Gastroesophageal sphincter (tissue), 4 donors: ENCODE results near the gene PLEKHA3. TPM values are rescaled to one million over a fixed set of nuclear protein-coding genes. Genes with fewer than 3 reads are reported as not detected.

Experiments
- ATAC-seq: fragments of 150-250 bp; one replicate; pipeline ENCODE4 v1.9.1; 2016; ENCODE audit warnings: mild to moderate bottlenecking, moderate library complexity
- H3K27ac ChIP-seq, 4 donors: fragments of 200-600 bp; sonication (generic) in 3 of 4; 1 replicate in 3 of 4; 2 replicates in 1 of 4; pipeline ENCODE4 v1.5.1; 2016 to 2019
- H3K27me3 ChIP-seq: fragments of 200-600 bp; sonication (generic); one replicate; pipeline ENCODE4 v1.5.1; 2019
- H3K36me3 ChIP-seq, 2 donors: fragments of 200-600 bp; sonication (generic); one replicate each; pipeline ENCODE4 v1.5.1; 2019; ENCODE audit warnings: control low read depth in 1 of 2
- H3K4me1 ChIP-seq, 3 donors: fragments of 200-600 bp; sonication (generic); 1 replicate in 2 of 3; 2 replicates in 1 of 3; pipeline ENCODE4 v1.5.1; 2016 to 2019; ENCODE audit warnings: control low read depth in 2 of 3
- H3K4me3 ChIP-seq, 2 donors: fragments of 200-600 bp; sonication (generic); one replicate each; pipeline ENCODE4 v1.5.1; 2019; ENCODE audit warnings: mild to moderate bottlenecking in 1 of 2, moderate library complexity in 1 of 2
- H3K9me3 ChIP-seq, 3 donors: fragments of 200-600 bp; sonication (generic); one replicate each; pipeline ENCODE4 v1.5.1; 2017 to 2019; ENCODE audit warnings: control low read depth in 2 of 3
- EP300 ChIP-seq: sonication (generic); formaldehyde crosslinking; IDR thresholded peaks from one replicate; pipeline ENCODE4 v1.6.1; 2017; ENCODE audit warnings: antibody characterized with exemption, mild to moderate bottlenecking
- POLR2A ChIP-seq, 2 donors: fragments of 450-650 bp; IDR thresholded peaks; one replicate each; pipeline ENCODE4 v1.6.1; 2017; ENCODE audit warnings: antibody characterized with exemption in 2 of 2, mild to moderate bottlenecking in 2 of 2, moderate library complexity in 1 of 2
- POLR2AphosphoS5 ChIP-seq: sonication (generic); formaldehyde crosslinking; IDR thresholded peaks from one replicate; pipeline ENCODE4 v1.6.1; 2017; ENCODE audit warnings: antibody characterized with exemption
- WGBS, 2 donors: methylation state at CpG; one replicate each; pipeline ENCODE4 v1.1.5; 2018; ENCODE audit warnings: low coverage in 1 of 2; 5-methylcytosine and 5-hydroxymethylcytosine counted together
- total RNA-seq, 4 donors: library from RNA; depleted of rRNA; stranded (reverse); fragments of >200 nt; gene quantifications; one replicate each; pipeline ENCODE4 v1.1.0, GENCODE V29; 2016
- TF ChIP-seq, protein P1 (sequence below), 4 experiments: fragments of 200-600 bp in 2 of 4; fragments of 450-650 bp in 2 of 4; sonication (generic) in 1 of 4; IDR thresholded peaks; one replicate each; pipeline ENCODE4 v1.5.1; 2017 to 2019; ENCODE audit warnings: antibody characterized with exemption in 4 of 4, mild to moderate bottlenecking in 2 of 4, moderate library complexity in 2 of 4

PLEKHA3 gene
- total RNA-seq, 4 donors from 2014 or later: 21.4 to 35.6 (median 31.8) TPM

- H3K36me3 ChIP-seq: peaks cover 25 to 99% of the 10 kb centered on the region in 2 donors
- TF ChIP-seq EP300 (no peak), POLR2AphosphoS5 (no peak), POLR2A (IDR thresholded peaks at IDR 0.05) (no peak)
- TF ChIP-seq, protein P1, sequence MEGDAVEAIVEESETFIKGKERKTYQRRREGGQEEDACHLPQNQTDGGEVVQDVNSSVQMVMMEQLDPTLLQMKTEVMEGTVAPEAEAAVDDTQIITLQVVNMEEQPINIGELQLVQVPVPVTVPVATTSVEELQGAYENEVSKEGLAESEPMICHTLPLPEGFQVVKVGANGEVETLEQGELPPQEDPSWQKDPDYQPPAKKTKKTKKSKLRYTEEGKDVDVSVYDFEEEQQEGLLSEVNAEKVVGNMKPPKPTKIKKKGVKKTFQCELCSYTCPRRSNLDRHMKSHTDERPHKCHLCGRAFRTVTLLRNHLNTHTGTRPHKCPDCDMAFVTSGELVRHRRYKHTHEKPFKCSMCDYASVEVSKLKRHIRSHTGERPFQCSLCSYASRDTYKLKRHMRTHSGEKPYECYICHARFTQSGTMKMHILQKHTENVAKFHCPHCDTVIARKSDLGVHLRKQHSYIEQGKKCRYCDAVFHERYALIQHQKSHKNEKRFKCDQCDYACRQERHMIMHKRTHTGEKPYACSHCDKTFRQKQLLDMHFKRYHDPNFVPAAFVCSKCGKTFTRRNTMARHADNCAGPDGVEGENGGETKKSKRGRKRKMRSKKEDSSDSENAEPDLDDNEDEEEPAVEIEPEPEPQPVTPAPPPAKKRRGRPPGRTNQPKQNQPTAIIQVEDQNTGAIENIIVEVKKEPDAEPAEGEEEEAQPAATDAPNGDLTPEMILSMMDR (IDR thresholded peaks at IDR 0.05): no peak
- no peak overlapping the region for H3K27ac ChIP-seq
- H3K4me3 ChIP-seq: no peak overlapping the region
- 93 to 95% methylated on average over 3 of the region's 3 CpGs for WGBS, 2 donors
- no peaks in the 10 kb centered on the region for H3K9me3 ChIP-seq
- H3K27me3 ChIP-seq: no peaks in the 10 kb centered on the region
- H3K4me1 ChIP-seq: no peaks in the 10 kb centered on the region
- ATAC-seq: no peak
Measured at GRCh38 chr2:178499640-178500039, 19.4 kb downstream of the PLEKHA3 start.

DNA sequence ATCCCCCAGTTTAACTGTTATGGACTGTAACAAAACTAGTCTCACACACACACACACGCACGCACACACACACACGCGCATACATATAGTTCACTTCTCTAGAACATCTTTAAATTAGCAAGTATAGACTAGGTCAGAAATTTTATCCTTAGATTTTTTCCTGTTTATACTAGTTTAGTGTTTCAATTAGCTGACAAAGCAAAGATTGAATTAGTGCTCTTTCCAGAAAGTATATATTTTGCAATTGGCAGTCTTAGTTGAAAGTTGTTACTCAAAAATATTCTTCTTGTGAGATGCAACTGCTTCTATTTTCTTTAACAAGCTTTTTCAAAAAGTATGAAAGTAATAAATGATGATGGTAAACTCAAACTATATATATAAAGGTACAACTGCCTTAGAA lies 22.5 kb downstream of the PLEKHA3 start:
- H3K36me3 ChIP-seq: peaks cover 25 to 95% of the 10 kb centered on the region in 2 donors
- 41 to 93% methylated on average over 4 of the region's 4 CpGs for WGBS, 2 donors
- ATAC-seq: no peak

DNA sequence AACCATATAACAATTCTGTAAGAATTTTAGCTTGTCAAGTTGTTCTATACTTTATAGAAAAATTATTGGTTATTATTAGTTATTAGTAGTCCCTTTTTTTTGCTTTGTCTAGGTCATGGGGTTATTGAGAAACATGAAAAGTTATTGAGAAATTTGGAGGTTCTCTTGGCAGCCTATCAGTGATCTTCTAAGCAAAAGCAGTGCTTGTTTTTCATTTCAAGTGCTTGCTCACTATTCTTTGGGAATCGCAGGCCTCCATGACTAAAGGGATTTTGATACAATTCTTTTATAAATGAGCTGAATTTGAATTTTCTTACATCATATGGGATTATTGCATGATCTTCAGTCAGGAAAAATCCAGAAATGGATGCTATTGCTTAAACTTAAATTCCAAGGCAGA lies 25.8 kb downstream of the PLEKHA3 start:
- Histone ChIP-seq H3K4me1 (no peaks in the 10 kb centered on the region), H3K27me3 (no peaks in the 10 kb centered on the region), H3K9me3 (no peaks in the 10 kb centered on the region), H3K36me3 (peaks cover 16 to 81% of the 10 kb centered on the region in 2 donors), H3K27ac (no peak overlapping the region), H3K4me3 (no peak overlapping the region)
- ATAC-seq: no peak
- TF ChIP-seq POLR2A (IDR thresholded peaks at IDR 0.05) (no peak), EP300 (no peak), POLR2AphosphoS5 (no peak)
- TF ChIP-seq, protein P1 (IDR thresholded peaks at IDR 0.05): no peak
- 93 to 100% methylated on average over 1 of the region's 1 CpG for WGBS, 2 donors

More for the DNA sequence above, 22.5 kb downstream of the PLEKHA3 start:
- no peaks in the 10 kb centered on the region for H3K27me3 ChIP-seq
- no peaks in the 10 kb centered on the region for H3K9me3 ChIP-seq
- no peak overlapping the region for H3K4me3 ChIP-seq
- TF ChIP-seq EP300: no peak
- TF ChIP-seq, protein P1 (IDR thresholded peaks at IDR 0.05): no peak
- no peak for TF ChIP-seq POLR2AphosphoS5
- no peak for TF ChIP-seq POLR2A (IDR thresholded peaks at IDR 0.05)
- H3K27ac ChIP-seq: no peak overlapping the region
- H3K4me1 ChIP-seq: no peaks in the 10 kb centered on the region

DNA sequence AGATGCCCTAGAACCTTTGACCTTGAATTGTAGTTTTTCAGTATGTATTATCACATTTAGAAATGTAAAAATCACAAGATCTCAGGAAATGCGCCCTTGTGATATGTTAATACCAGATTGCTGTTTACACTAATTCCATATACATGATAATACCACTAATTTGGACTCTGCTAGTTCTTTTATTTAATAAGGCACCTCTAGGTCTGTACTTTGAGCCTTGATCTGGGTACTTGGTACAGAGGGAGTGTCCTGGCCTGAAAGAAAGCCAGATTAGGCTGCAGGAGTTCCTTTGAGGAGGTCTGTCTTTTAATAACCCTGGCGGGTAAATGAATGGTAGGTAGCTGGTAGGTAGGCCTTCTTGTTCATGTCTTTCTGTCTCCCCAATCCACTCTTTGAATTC lies 26.3 kb downstream of the PLEKHA3 start:
- TF ChIP-seq POLR2A (IDR thresholded peaks at IDR 0.05): no peak
- no peak for TF ChIP-seq POLR2AphosphoS5
- TF ChIP-seq EP300: no peak
- TF ChIP-seq, protein P1 (IDR thresholded peaks at IDR 0.05): no peak
- Histone ChIP-seq H3K27me3 (no peaks in the 10 kb centered on the region), H3K27ac (no peak overlapping the region), H3K36me3 (peaks cover 13 to 81% of the 10 kb centered on the region in 2 donors), H3K4me1 (no peaks in the 10 kb centered on the region), H3K9me3 (no peaks in the 10 kb centered on the region), H3K4me3 (no peak overlapping the region)
- WGBS, 2 donors: 96 to 100% methylated on average over 1 to 2 of the region's 2 CpGs
- ATAC-seq: no peak

DNA sequence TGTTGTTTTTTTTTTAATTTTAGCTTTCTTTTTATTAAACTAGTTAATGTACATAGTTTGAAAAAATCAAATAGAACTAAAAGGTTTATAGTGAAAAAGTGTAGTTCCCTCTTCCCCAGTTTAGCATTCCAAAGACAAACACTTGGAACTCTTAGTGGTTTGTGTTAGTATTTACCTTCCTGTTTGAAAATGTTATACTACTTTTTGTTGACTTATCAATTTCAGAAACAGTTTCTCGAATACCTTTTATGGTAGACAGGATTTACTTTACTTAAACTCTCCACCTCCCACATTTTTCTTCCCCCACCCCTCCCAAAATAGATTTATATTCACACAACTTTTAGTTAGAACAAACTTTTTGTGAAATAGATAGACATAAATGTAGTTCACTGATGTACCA lies 26.7 kb downstream of the PLEKHA3 start:
- Histone ChIP-seq H3K4me1 (no peaks in the 10 kb centered on the region), H3K4me3 (no peak overlapping the region), H3K36me3 (peaks cover 8 to 81% of the 10 kb centered on the region in 2 donors), H3K27ac (no peak overlapping the region), H3K27me3 (no peaks in the 10 kb centered on the region), H3K9me3 (no peaks in the 10 kb centered on the region)
- ATAC-seq: no peak
- 91 to 100% methylated on average over 1 of the region's 1 CpG for WGBS, 2 donors
- TF ChIP-seq EP300 (no peak), POLR2AphosphoS5 (no peak), POLR2A (IDR thresholded peaks at IDR 0.05) (no peak)
- TF ChIP-seq, protein P1 (IDR thresholded peaks at IDR 0.05): no peak
